Type B pancreatic cell (in vitro differentiated cells): ENCODE measurements around the gene APBA2. TPM values are rescaled to one million over a fixed set of nuclear protein-coding genes. Genes with fewer than 3 reads are reported as not detected.

Experiments used
- DNase-seq: peaks from one replicate; pipeline ENCODE4 v3.0.0; 2021; ENCODE audit warnings: mixed read lengths; ENCODE audit not compliant: unreplicated experiment; ENCODE audit errors: extremely low spot score
- H3K27ac Mint-ChIP-seq: 2 replicates; pipeline ENCODE4 v1.8.0; 2021; ENCODE audit warnings: mild to moderate bottlenecking, mixed read lengths
- H3K27me3 Mint-ChIP-seq: 2 replicates; pipeline ENCODE4 v1.8.0; 2021; ENCODE audit warnings: mixed read lengths
- H3K36me3 Mint-ChIP-seq: 2 replicates; pipeline ENCODE4 v1.8.0; 2021; ENCODE audit warnings: mixed read lengths
- H3K4me1 Mint-ChIP-seq: one replicate; pipeline ENCODE4 v1.8.0; 2021; ENCODE audit warnings: mixed read lengths; ENCODE audit not compliant: unreplicated experiment
- H3K4me3 Mint-ChIP-seq: 2 replicates; pipeline ENCODE4 v1.8.0; 2021; ENCODE audit warnings: mild to moderate bottlenecking, mixed read lengths
- H3K9me3 Mint-ChIP-seq: 2 replicates; pipeline ENCODE4 v1.8.0; 2021; ENCODE audit warnings: mixed read lengths
- CTCF ChIP-seq: fragments of 200-600 bp; sonication (generic); conservative IDR thresholded peaks from 2 replicates; pipeline ENCODE4 v1.5.0; 2021; ENCODE audit warnings: antibody characterized with exemption, mild to moderate bottlenecking
- total RNA-seq: library from RNA; stranded (reverse); gene quantifications from 2 replicates; pipeline ENCODE4 v1.2.1, GENCODE V29; 2021; ENCODE audit warnings: low replicate concordance

Gene APBA2
- total RNA-seq, 1 donor from 2014 or later: 33.3 TPM

- no peak for TF ChIP-seq CTCF
- Mint-ChIP-seq H3K27ac (no peak overlapping the region), H3K27me3 (no peaks in the 10 kb centered on the region), H3K9me3 (no peaks in the 10 kb centered on the region), H3K36me3 (no peaks in the 10 kb centered on the region), H3K4me3 (no peak overlapping the region), H3K4me1 (no peaks in the 10 kb centered on the region)
- DNase-seq: no peak
Measured at GRCh38 chr15:29107971-29108645, 222.3 kb downstream of the APBA2 start.

GRCh38 chr15:29109762-29110161 is 224.0 kb downstream of the APBA2 start:
- DNase-seq: no peak
- Mint-ChIP-seq H3K27me3 (peaks cover 5% of the 10 kb centered on the region), H3K36me3 (no peaks in the 10 kb centered on the region), H3K4me3 (no peak overlapping the region), H3K9me3 (no peaks in the 10 kb centered on the region), H3K4me1 (peaks cover 11% of the 10 kb centered on the region), H3K27ac (no peak overlapping the region)
- TF ChIP-seq CTCF: no peak

GRCh38 chr15:29110176-29110575 is 224.4 kb downstream of the APBA2 start:
- no peak for DNase-seq
- H3K9me3 Mint-ChIP-seq: no peaks in the 10 kb centered on the region
- no peak overlapping the region for H3K4me3 Mint-ChIP-seq
- TF ChIP-seq CTCF: no peak
- H3K36me3 Mint-ChIP-seq: no peaks in the 10 kb centered on the region
- H3K27ac Mint-ChIP-seq: no peak overlapping the region
- peaks cover 5% of the 10 kb centered on the region for H3K27me3 Mint-ChIP-seq
- peaks cover 13% of the 10 kb centered on the region for H3K4me1 Mint-ChIP-seq

- no peaks in the 10 kb centered on the region for H3K36me3 Mint-ChIP-seq
- no peak for DNase-seq
- no peaks in the 10 kb centered on the region for H3K9me3 Mint-ChIP-seq
- no peak overlapping the region for H3K4me3 Mint-ChIP-seq
- peaks cover 13% of the 10 kb centered on the region for H3K4me1 Mint-ChIP-seq
- no peak for TF ChIP-seq CTCF
- no peak overlapping the region for H3K27ac Mint-ChIP-seq
- peaks cover 5% of the 10 kb centered on the region for H3K27me3 Mint-ChIP-seq
Measured at GRCh38 chr15:29110733-29111132, 225.0 kb downstream of the APBA2 start.

GRCh38 chr15:29111705-29112281 is 226.0 kb downstream of the APBA2 start:
- H3K9me3 Mint-ChIP-seq: no peaks in the 10 kb centered on the region
- TF ChIP-seq CTCF: no peak
- no peak overlapping the region for H3K27ac Mint-ChIP-seq
- H3K4me1 Mint-ChIP-seq: peaks cover 13% of the 10 kb centered on the region
- H3K4me3 Mint-ChIP-seq: no peak overlapping the region
- peaks cover 5% of the 10 kb centered on the region for H3K27me3 Mint-ChIP-seq
- no peak for DNase-seq
- H3K36me3 Mint-ChIP-seq: no peaks in the 10 kb centered on the region
